ENCODE results near the gene LGR6. TPM values are rescaled to one million over a fixed set of nuclear protein-coding genes. Genes with fewer than 3 reads are reported as not detected.

LGR6 gene
- total and polyA plus RNA-seq, 10 of the 15 experiments (the other 5 are each of a cell fraction or from before 2014, with no cell fraction given): not detected

DNA sequence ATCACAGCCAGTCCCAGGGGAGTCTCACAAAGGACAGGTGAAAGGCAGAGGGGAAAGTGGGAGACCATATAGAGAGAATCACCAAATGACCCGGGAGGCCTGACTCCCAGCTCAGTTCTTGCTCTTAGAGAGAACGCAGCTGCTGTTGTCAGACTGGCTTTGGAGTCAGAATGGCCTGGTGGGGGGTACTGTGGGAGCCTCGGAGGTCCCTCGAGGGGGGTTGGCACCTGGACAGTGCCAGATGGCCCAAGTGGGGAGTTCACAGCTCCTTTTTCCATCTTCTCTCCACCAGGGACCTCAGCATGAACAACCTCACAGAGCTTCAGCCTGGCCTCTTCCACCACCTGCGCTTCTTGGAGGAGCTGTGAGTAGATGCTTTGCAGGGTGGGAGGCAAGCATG is 31.5 kb downstream of the LGR6 start:
- Histone ChIP-seq H3K36me3 (ENCODE audit: control insufficient read depth in 2 of 2, insufficient read depth in 2 of 2, low read length in 1 of 2) (no peaks in the 10 kb centered on the region), H3K27ac (ENCODE audit: control insufficient read depth, insufficient read depth) (no peak overlapping the region), H2AFZ (ENCODE audit: control insufficient read depth, low read depth, low read length) (no peak overlapping the region), H3K9ac (ENCODE audit: control insufficient read depth, insufficient read depth, low read length) (no peak overlapping the region), H3K27me3 (replicated peaks in 1 of 2; ENCODE audit: control insufficient read depth in 2 of 2, insufficient read depth in 2 of 2, low read length in 1 of 2) (peaks cover 0 to 3% of the 10 kb centered on the region in 2 experiments; a peak in 2 of 4 replicates), H3K4me2 (ENCODE audit: control insufficient read depth, insufficient read depth) (no peak overlapping the region), H4K20me1 (ENCODE audit: control insufficient read depth, insufficient read depth) (no peaks in the 10 kb centered on the region), H3K4me3 (no peak overlapping the region), H3K4me1 (ENCODE audit: control insufficient read depth, insufficient read depth, low read length) (peaks cover 9% of the 10 kb centered on the region), H3K9me3 (replicated peaks; ENCODE audit: control insufficient read depth, insufficient read depth, low read length) (no peaks in the 10 kb centered on the region), H3K79me2 (ENCODE audit: control insufficient read depth, insufficient read depth, low read length) (no peaks in the 10 kb centered on the region)
- ChIA-PET POLR2A (interaction anchor here (1.0 kb wide), 1 partner anchor 15 kb away, joined by 4 read pairs; no protein-coding TSS in a partner anchor), CTCF (interaction anchor here (0.6 to 2.5 kb wide), 4 partner anchors 13 to 833 kb away, joined by 3 to 12 read pairs (median 4); no protein-coding TSS in a partner anchor), SMC1A (ENCODE audit: uncharacterized antibody, unreplicated experiment) (interaction anchor here (0.7 kb wide), 1 partner anchor 511 kb away, joined by 3 read pairs; no protein-coding TSS in a partner anchor), RAD21 (ENCODE audit: unreplicated experiment) (no interaction called here)
- no peak for FAIRE-seq
- in situ Hi-C loops (cut with MboI) (no loop called here), intact Hi-C loops (cut with micrococcal nuclease; ENCODE audit: unreplicated experiment) (no loop called here)
- BruUV-seq (replicated peaks): no TSS peak
- ATAC-seq: no peak
- no peak for DNase-seq (ENCODE audit: low read depth, low spot score)
- WGBS (ENCODE audit: insufficient coverage, insufficient replicate concordance, low lambda C conversion rate, missing lambda C conversion rate): 23% methylated on average over 5 of the region's 5 CpGs
- TF ChIP-seq ZBTB11 (CRISPR knock-in tag; IDR thresholded peaks at IDR 0.05) (no peak), ZBTB33 (IDR thresholded peaks at IDR 0.05) (no peak), BMI1 (IDR thresholded peaks at IDR 0.05; ENCODE audit: borderline replicate concordance) (no peak), ZNF384 (IDR thresholded peaks at IDR 0.05; ENCODE audit: borderline replicate concordance, low read depth, low read length) (no peak), MEF2B (IDR thresholded peaks at IDR 0.05; ENCODE audit: partially characterized antibody, poor library complexity, severe bottlenecking) (no peak), GABPA (IDR thresholded peaks at IDR 0.05; ENCODE audit: low read depth) (no peak), SIN3A (IDR thresholded peaks at IDR 0.05; ENCODE audit: low read depth, low read length) (no peak), ELK1 (IDR thresholded peaks at IDR 0.05; ENCODE audit: low read depth, low read length) (no peak), PAX8 (IDR thresholded peaks at IDR 0.05) (no peak), ZNF622 (IDR thresholded peaks at IDR 0.05) (no peak), DPF2 (IDR thresholded peaks at IDR 0.05) (no peak), NRF1 (conservative IDR thresholded peaks at IDR 0.05; ENCODE audit: low read depth, low read length) (no peak), MAX (IDR thresholded peaks at IDR 0.05; ENCODE audit: low read depth, low read length) (no peak), BCL3 (IDR thresholded peaks at IDR 0.05; ENCODE audit: borderline replicate concordance, insufficient read depth, low read depth, low read length, poor library complexity, severe bottlenecking) (no peak)
- TF ChIP-seq, protein P1, sequence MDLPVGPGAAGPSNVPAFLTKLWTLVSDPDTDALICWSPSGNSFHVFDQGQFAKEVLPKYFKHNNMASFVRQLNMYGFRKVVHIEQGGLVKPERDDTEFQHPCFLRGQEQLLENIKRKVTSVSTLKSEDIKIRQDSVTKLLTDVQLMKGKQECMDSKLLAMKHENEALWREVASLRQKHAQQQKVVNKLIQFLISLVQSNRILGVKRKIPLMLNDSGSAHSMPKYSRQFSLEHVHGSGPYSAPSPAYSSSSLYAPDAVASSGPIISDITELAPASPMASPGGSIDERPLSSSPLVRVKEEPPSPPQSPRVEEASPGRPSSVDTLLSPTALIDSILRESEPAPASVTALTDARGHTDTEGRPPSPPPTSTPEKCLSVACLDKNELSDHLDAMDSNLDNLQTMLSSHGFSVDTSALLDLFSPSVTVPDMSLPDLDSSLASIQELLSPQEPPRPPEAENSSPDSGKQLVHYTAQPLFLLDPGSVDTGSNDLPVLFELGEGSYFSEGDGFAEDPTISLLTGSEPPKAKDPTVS (IDR thresholded peaks at IDR 0.05; ENCODE audit: low read depth, low read length): no peak
